ENCODE results near the gene PTPRT.
"Not testable (repeated sequence)": the region's sequence is repeated elsewhere in the genome, so short reads cannot be mapped to it uniquely, and the experiment has no call there.

The PTPRT gene

DNA sequence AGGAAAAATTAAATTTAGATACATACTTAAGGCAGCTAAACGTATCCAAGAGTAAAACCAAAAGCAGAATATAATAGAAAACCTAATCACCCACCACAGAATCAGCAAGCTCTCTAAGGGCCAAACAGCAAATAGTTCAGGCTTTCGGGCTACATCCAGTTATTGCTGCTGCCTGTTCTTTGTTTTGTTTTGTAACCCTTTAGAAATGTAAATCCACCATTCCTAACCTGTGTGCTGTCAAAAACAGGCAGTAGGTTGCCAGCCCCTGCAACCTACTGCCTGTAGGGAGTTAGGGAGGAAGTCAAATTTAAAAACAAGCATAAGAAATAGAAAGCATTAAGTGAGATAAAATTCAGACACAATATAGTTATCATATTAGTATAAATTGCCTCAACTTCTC is 225.9 kb downstream of the PTPRT start:
- DNase-seq, result no peak

DNA sequence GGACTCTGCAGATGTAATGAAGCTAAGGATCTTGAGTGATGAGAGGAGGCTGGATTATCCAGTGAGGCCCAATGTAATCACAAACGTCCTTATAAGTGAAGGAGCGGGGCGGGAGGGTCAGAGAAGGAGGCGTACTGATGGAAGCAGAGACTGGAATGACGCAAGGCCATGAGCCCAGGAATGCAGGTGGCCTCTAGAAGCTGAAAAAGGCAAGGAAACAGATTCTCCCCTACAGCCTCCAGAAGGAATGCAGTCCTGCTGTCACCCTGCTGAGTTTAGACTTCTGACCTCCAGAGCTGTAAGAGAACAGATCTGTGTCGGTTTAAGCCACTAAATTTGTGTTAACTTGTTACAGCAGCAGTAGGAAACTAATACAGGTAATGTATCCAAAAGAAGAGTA is 227.9 kb downstream of the PTPRT start:
- no peak for DNase-seq

DNA sequence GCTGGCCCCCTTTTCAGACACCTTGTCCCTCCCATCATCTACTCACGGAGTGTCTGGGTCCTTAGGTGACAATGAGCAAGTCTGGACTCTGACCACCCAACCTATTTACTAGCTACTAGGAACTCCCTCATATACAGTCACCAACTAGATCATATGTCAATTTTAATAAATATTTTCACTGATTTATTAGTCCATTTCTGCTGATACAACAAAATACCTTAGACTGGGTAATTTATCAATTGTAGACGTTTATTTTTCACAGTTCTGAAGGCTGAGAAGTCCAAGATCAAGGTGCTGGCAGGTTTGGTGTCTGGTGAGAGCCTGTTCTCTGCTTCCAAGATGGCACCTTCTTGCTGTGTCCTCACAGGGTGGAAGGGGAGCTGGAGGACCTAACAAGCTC is 229.7 kb downstream of the PTPRT start:
- no peak for DNase-seq

DNA sequence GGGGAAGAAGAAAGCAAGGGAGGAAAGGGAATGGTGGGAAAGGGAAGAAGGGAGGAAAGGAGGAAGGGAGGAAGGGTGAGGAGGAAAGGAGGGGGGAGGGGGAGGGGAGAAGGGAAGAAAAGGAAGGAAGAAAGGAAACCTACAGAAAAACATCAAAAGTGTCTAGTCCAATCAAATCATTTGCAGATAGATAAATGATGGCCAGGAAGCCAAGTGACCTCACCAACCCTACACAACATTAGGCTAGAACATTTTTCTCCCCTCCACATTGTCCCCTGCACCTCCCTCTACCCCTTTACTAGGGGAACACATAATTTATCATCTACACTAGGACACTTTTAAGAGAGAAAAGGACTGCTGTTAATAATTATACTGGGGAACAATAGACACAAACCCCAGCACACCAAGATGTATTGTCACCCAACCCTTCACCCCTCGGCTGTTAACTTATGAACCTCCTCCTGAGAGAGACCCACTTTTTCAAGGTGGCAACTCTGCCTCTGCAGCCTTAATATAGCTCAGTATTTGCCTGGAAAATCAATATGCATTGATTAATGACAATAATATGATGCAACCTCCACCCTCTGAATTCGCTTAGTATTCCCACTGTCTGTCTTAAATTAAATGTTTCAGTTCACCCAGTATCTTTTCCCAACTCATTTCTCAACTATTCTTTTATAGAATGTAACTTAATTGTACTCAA is 231.2 kb downstream of the PTPRT start:
- DNase-seq, result no peak

DNA sequence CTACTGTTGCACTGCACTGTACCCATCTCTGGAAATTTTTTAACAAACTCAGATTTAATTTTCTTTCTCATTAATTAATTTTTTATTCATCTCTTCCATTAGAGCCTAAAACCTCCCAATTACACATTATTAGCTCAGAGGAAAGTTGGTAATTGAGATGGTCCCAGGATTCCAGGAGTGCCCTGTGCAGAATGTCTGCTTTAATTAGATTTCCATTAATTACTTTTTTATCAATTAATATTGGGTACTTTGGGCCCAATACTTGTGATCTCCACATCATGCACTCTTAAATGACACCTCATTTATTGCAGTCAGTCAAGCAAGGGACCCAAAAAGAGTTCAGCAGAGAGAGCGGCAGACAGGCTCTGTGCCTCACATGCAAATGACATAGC is 232.0 kb downstream of the PTPRT start:
- DNase-seq, result no peak

DNA sequence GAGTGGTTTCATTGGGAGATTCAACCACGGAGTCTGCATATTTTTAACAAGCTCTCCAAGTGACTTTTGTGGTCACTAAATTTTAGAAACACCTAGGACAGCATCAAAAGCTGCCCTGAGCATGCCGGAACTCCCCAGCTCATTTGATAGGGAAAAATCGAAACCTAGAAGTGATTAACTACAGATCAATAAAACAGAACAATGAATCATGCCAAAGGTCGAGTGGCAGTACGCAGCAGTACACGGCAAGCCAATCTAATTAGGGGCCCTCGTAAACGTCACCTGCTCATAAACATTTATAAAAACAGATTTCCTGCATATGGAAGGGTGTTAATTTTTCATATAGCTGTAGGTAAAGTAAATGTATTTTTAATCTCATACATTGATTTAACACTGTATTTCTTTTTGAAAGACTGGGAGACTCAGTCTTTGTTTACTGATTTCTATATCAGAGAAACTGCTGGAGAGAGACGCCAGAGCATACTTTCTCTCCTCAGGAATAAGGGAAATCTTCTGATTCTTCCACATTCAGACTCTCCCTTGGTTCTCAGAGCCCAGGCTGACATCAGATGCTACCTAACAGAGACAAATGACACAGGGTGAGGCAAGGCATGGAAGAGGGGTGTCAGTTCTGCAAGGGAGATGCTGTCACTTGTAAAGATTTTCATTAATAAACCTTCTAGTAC is 232.5 kb downstream of the PTPRT start:
- peak; percentile 39 for DNase-seq

DNA sequence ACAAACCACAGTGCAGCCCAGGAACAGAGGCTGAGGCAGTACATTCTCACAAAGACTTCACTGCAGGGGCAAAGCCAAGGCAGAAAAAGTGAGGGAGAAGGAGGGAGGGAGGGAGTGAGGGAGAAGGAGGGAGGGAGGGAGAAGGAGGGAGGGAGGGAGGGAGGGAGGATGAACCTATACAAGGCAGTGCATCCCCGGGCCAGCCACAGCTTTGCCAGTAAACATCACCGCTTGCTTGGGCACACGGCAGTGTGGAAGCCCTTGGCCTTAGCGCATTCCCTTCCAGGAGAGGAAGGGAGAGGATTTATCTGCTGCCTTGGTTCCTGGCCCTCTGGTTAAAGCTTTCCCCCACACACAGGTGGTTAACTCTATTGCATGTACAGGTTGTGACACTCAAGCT is 234.0 kb downstream of the PTPRT start:
- DNase-seq, result no peak

DNA sequence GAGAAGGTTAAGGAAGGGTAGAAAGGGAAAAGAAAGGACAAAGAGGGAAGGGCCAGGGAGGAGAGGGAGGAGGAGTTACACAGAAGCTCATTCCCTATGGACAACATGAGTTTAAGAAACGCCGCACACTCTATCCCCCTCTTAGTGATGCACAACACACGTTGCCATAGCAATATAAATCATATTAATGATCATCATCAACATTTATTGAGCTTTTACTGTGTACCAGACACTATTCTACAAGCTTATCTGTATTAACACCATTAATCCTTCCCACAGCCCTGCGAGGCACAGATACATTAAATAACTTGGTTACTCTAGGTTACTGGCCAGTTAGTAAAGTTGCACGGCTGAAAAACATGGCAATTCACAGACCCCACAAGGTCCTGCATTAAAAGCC is 234.8 kb downstream of the PTPRT start:
- DNase-seq, result no peak

DNA sequence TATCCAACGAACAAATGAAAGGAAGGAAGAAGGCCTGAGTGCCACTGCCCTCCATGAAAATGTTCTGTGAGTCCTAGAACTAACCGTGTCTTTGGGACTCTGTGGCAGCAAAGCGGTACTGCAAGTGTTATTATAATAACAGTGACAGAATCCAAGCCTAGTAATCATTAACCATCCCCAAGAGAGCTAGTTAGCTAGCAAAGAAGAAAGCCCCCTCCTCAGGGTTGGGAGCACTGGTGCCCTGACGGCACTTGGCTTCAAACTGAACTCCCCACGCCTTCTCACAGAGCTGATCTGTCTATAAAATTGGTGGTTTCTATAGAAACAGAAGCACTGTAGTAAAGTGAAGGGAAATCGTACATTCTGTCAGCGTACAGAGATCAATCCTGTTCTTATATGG is 239.8 kb downstream of the PTPRT start:
- no peak for DNase-seq

DNA sequence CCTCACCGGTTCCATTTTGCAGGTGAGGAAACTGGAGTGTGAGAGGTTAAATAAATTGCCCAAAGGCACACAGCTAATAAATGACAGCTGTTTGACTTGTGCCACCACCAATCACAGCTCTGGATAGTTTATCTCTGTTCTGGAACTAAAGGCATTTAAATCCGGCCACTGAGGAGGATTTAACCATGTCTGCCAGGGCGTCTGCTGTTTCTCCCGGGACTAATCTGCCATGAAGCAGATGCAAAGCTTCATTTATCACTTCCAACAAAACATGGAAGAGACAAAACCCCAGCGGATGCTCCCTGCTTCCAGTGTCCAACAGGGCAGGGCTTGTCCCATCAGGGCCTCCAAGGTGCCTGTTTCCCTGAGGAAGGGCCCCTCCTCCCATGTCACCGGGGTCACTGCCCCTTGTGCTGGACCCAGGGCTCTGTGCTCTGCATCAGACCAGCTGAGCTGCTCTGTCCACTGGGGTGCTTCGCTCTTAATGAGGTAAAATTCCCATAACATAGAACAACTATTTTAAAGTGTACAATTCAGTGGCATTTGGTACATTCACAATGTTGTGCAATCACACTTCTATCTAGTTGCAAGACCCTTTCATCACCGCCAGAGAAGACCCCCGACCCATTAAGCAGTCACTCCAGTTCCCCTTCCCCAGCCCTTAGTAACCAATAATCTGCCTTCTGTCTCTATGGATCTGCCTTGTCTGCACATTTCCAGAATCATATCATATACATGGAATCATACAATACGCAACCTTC is 244.3 kb downstream of the PTPRT start:
- DNase-seq, result no peak

DNA sequence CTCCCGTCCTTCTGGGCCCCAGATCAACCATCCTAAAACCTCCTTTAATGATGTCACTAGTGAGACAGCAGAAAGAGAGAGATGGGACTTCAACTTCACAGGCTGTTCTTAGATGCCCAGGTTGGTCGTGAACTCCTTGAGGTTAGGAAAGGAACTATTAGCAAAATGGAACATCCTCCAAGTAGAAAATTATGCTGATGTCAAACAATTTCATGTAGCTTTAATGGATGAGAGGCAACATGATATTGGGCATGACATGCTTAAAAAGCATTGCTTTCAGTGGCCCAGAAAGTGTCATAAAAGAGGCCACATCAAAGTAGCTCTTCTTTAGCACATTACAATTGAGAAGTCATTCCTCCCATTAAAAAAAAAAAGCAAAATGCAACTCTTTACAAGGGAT is 248.1 kb downstream of the PTPRT start:
- no peak for DNase-seq

DNA sequence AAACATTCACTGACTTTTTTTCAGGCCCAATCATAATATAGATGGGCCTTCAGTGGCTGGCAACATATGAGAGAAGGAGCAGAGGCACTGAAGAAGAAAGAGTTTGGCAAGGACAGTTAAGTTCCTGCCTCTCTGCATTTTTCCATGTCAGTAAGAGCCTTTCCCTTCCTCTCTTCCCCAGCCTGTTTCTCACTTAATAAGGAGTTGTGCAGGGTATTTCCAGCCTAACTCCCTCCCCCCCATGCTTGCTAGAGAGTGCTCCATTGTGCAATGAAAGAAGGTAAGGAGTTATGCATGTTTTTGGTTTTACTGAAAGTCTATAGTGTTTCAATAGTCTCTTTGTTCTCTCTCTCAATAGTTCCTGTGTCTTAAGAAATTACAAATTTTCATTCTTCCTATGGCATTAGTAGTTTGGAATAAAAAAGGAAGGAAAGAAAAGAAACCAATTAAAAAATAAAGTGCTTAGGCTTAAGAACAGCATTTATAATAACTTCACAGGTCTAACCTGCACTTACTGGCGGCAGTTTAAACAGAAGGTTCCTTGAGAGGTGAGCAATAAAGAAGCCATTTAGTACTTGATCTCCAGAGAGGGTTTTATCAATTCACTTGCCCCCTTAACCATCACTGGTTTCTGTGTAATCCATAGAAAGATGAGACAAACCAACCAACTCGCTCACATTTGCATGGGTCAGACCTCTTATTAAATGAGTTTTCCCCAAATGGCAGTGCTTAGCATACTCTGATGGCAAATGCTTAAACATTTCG is 251.1 kb downstream of the PTPRT start:
- no peak for DNase-seq

DNA sequence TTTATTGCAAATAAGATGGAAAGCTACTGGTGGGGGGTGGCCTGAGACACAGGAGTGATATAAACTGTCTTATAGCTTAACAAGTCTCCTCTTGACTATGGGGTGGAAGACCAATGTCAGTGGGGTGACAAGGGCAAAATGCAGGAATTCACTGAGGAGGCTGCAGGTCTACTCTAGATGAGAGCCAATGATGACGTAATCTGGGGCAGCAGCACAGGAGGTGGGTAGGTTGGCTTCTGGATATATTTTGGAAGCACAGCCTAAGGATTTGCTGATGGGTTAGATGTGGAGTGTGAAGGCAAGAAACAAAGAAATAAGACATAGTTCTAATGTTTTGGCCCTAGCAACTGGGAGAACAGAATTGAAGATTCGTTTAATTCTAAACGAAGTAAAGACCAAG is 253.2 kb downstream of the PTPRT start:
- no peak for DNase-seq

DNA sequence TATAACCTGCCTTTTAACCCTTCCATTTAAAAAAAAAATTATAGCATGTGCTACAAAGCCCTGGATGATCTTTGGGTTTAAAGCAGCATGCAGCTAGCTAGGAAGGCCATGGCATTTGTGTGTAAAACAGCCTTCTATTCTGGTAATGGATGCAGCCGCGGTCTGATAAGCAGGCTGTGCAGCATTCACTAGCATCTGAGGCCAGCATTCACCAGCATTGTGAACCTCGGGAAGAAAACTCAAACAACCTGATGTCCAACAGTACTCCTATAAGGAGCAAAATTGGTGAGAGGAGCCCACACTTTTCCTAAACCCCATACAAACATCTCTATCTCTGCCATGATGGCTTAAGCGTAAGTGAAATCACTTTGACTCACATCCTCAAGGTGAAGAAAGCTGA is 265.5 kb downstream of the PTPRT start:
- DNase-seq, result no peak

DNA sequence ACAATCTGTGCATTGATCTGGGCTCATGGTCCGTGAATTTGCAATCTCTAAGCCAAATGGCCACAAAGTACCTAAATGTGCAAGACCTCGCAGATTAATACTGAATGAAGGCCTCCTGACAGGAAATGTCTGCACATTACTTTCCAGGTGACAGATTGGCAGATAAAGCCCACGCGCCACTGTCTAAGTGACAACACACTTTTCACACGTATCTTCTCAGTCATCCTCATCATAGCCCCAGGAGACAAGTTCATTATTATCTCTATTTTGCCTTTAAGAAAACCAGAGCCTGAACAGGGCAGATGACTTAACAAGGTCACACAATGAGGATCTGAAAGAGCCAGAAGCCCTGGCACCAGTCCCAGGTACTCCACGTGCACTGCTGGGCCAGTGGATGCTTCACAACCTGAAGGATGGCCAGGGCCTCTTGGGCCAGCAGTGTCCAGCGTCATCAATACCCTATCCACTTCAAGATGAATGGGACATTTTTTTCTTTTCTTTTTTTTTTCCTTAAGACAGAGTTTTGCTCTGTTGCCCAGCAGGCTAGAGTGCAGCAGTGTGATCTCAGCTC is 266.3 kb downstream of the PTPRT start:
- DNase-seq, result no peak

DNA sequence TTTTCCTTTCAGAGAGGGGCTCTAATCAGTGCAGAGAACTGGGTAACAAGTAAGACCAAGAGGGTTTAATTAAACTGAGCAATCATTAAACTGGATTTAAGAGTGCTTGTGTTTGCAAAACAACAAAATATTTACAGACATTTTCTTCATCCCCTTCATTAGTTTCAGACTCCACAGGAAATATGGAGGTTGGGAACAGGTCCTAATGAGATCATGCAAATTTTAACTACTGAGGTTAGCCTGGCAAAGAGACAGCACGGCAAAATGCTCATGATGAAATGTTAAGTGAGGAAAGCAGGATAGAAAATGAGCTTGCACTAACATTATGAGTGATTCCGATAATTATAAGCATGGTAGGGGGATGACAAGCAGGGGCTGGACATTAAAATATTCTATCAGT is 268.9 kb downstream of the PTPRT start:
- DNase-seq, result no peak

DNA sequence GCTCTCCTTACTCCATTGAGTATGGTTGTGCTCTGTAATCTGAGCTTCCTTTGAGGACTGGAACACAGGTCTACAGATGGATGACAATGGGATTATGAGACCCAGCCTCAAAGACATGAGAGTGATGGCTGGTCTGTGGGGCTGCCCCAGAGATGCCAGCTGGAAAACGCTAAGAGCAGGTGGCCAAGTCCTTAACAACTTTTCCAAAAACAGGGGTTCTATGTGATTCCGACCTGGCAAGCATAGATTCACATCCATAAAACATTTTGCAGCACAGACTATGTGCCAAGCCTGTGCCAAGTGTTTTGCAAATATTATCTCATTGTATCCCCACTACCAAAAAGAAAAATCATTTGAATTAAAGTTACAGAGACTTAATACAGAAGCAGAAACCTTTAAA is 270.4 kb downstream of the PTPRT start:
- no peak for DNase-seq

DNA sequence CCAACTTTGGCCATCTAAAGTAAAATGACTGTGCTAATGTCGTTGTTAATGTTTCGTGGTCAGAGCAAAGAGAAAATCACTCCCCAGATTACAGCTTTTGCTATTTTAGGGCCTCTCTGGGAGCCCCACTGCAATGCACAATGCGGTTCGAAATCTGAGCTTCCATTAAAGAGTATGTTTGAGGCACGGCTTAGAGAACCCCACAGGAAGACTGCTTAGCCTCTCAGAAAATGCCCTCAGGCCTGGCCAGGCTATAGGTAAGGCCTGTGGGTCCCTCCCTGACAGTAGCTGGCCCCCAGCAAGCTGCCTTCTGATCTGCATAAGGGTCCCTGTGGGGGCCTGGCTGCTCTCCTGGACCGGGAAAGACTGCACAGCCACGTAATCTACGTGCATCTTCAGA is 274.6 kb downstream of the PTPRT start:
- no peak for DNase-seq

DNA sequence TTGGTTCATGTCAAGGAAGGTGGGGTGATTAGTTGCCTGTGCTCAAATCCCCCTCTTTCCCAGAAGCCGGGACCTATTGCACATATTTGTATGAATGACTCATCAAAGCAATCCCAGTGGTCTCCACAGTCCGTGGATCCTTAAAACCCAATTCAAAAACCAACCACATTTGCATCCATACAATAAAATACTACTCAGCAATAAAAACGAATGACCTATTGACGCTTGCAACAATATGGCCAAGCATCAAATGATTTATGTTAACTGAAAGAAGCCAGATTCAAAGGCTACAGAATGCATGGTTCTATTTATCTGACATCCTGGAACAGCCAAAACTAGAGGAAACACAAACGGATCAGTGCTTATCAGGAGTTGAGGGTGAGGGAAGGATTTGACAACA is 275.4 kb downstream of the PTPRT start:
- DNase-seq, result no peak

DNA sequence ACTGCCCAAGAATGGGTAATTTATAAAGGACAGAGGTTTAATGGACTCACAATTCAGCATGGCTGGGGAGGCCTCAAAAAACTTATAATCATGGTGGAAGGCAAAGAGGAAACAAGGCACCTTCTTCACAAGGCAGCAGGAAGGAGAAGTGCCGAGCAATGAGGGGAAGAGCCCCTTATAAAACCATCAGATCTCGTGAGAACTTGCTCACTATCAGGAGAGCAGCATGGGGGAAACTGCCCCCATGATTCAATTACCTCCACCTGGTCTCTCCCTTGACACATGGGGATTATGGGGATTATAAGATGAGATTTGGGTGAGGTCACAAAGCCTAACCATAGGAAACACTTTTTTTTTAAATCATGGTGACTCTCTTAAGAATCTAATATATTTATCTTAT is 278.9 kb downstream of the PTPRT start:
- not testable (repeated sequence) for DNase-seq

DNA sequence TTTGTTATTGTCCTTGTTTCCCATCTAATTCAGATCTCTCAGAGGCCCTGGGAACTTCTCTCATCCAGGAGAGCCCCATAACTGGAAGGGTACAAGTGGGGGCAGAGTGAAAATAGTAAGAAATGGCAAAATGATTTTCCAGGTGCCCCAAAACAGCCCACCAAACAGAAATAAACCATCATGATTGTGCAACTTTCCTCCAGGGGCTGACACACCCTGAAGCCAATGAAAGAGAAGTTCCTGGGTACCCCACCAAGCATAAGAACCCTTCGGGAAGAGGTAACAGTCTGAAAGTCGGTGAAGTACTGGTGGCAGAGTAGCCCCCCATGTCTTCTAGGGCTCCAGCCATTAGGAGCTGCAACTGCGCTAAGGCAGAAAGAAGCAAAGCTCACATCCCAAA is 282.0 kb downstream of the PTPRT start:
- DNase-seq, result no peak

DNA sequence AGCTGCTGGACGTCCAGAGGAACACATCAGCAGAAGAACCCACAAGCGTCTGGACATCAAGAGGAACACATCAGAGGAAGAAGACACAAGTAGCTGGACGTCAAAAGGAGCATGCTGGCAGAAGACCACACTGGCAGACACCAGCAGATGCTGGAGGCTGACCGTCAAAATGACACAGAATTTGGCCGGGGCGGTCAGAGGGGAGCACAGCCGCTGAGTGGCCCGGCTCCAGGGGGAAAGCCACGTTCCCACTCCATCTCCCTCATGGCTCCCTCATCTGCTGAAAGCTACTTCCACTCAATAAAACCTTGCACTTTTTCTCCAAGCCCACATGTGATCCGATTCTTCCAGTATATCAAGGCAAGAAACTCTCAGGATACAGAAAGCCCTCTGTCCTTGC is 283.6 kb downstream of the PTPRT start:
- no peak for DNase-seq

DNA sequence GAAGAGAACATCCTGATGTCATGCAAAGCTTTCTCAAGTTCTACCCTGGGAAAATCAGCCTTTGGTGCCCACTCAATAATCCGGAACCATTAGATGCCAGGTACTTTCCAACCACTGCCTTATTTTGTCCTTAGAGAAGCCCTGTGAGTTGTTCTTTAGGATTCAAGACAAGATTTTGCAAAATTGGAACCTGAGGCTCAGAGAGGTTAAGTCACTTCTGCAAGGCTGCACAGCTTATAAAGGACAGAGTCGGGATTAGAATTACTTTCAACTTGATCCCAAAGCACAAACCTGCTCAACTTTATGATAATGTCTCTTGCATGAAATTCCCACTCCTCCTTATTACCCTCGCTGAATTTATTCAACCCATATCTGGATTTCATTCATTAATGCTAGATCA is 287.2 kb downstream of the PTPRT start:
- no peak for DNase-seq

Measured in NCI-H748 treated with DMSO at 0.1 percent for 48 hours (cell line).